Muscle of leg (tissue), 11 donors: ENCODE results near the gene MAGI2. TPM values are rescaled to one million over a fixed set of nuclear protein-coding genes. Genes with fewer than 3 reads are reported as not detected.

Source experiments
- DNase-seq: peaks from one replicate; pipeline ENCODE4 v3.0.0; 2013
- H3K27ac ChIP-seq: one replicate; pipeline ENCODE4 v1.5.1; 2013; ENCODE audit warnings: mild to moderate bottlenecking, low read length, control low read depth
- H3K27me3 ChIP-seq: one replicate; pipeline ENCODE4 v1.6.1; 2013; ENCODE audit warnings: low read length; ENCODE audit not compliant: control insufficient read depth, insufficient read depth
- H3K36me3 ChIP-seq: one replicate; pipeline ENCODE4 v1.6.1; 2013; ENCODE audit warnings: low read length; ENCODE audit not compliant: control insufficient read depth, insufficient read depth
- H3K4me1 ChIP-seq: one replicate; pipeline ENCODE4 v1.6.1; 2013; ENCODE audit warnings: low read length; ENCODE audit not compliant: control insufficient read depth, insufficient read depth
- H3K4me3 ChIP-seq: one replicate; pipeline ENCODE4 v1.5.1; 2013; ENCODE audit warnings: low read length, control low read depth
- H3K9me3 ChIP-seq: replicated peaks from 2 replicates; pipeline ENCODE4 v1.6.1; 2013; ENCODE audit warnings: low read depth, low read length; ENCODE audit not compliant: control insufficient read depth
- WGBS: methylation state at CpG from one replicate; pipeline ENCODE4 v1.1.5; 2013; ENCODE audit warnings: missing lambda C conversion rate; ENCODE audit not compliant: insufficient coverage; 5-methylcytosine and 5-hydroxymethylcytosine counted together
- polyA plus RNA-seq, 8 donors: library from polyadenylated mRNA; unstranded; fragments of 120-200 nt; gene quantifications; one replicate each; pipeline versions ENCODE4 v1.2.1 to v1.2.3, GENCODE V29; 2013; ENCODE audit warnings: inconsistent platforms in 1 of 8, low replicate concordance in 1 of 8; ENCODE audit not compliant: insufficient read length in 8 of 8, insufficient read depth in 1 of 8
- total RNA-seq: library from RNA; stranded (reverse); fragments of 120-200 nt; gene quantifications from one replicate; pipeline ENCODE4 v1.2.4, GENCODE V29; 2013

Gene MAGI2
- total and polyA plus RNA-seq, 9 donors: 3.5 to 6.3 (median 5.2) TPM

- peak; percentile 95 for DNase-seq
These were observed 1433.2 kb downstream of the MAGI2 start for GRCh38 chr7:78020136-78020873.

GRCh38 chr7:78019447-78020135 is 1433.9 kb downstream of the MAGI2 start:
- Histone ChIP-seq H3K27ac (peak overlapping the region; percentile 86), H3K9me3 (no peaks in the 10 kb centered on the region), H3K27me3 (peaks cover 5% of the 10 kb centered on the region), H3K4me3 (peak overlapping the region; percentile 51), H3K4me1 (peaks cover 12% of the 10 kb centered on the region), H3K36me3 (no peaks in the 10 kb centered on the region)
- WGBS: under 1% methylated on average over 73 of the region's 88 CpGs
- DNase-seq: peak; percentile 97

More at GRCh38 chr7:78020136-78020873, 1433.2 kb downstream of the MAGI2 start:
- Histone ChIP-seq H3K4me1 (peaks cover 12% of the 10 kb centered on the region), H3K36me3 (no peaks in the 10 kb centered on the region), H3K9me3 (no peaks in the 10 kb centered on the region), H3K27ac (peak overlapping the region; percentile 86), H3K27me3 (peaks cover 5% of the 10 kb centered on the region), H3K4me3 (peak overlapping the region; percentile 51)
- under 1% methylated on average over 17 of the region's 25 CpGs for WGBS

- peak overlapping the region; percentile 41 for H3K4me3 ChIP-seq
- no peaks in the 10 kb centered on the region for H3K9me3 ChIP-seq
- DNase-seq: peak; percentile 65
- peaks cover 5% of the 10 kb centered on the region for H3K27me3 ChIP-seq
- H3K4me1 ChIP-seq: peaks cover 12% of the 10 kb centered on the region
- H3K27ac ChIP-seq: peak overlapping the region; percentile 81
- no peaks in the 10 kb centered on the region for H3K36me3 ChIP-seq
- 3% methylated on average over 45 of the region's 51 CpGs for WGBS
These were observed 1434.6 kb downstream of the MAGI2 start for GRCh38 chr7:78018641-78019446.

GRCh38 chr7:78017591-78018100 is 1435.8 kb downstream of the MAGI2 start:
- no peak for DNase-seq
- H3K27ac ChIP-seq: no peak overlapping the region
- H3K9me3 ChIP-seq: no peaks in the 10 kb centered on the region
- H3K27me3 ChIP-seq: peaks cover 5% of the 10 kb centered on the region
- no peaks in the 10 kb centered on the region for H3K36me3 ChIP-seq
- peaks cover 12% of the 10 kb centered on the region for H3K4me1 ChIP-seq
- WGBS: no CpG with 5 or more reads among the region's 5 CpGs
- H3K4me3 ChIP-seq: no peak overlapping the region

GRCh38 chr7:78015574-78016260 is 1437.8 kb downstream of the MAGI2 start:
- peaks cover 8% of the 10 kb centered on the region for H3K4me1 ChIP-seq
- WGBS: 84% methylated on average over 4 of the region's 5 CpGs
- H3K27me3 ChIP-seq: peaks cover 5% of the 10 kb centered on the region
- H3K9me3 ChIP-seq: no peaks in the 10 kb centered on the region
- H3K4me3 ChIP-seq: no peak overlapping the region
- H3K27ac ChIP-seq: no peak overlapping the region
- DNase-seq: no peak
- no peaks in the 10 kb centered on the region for H3K36me3 ChIP-seq

GRCh38 chr7:78014401-78014800 is 1439.1 kb downstream of the MAGI2 start:
- no peaks in the 10 kb centered on the region for H3K36me3 ChIP-seq
- H3K27ac ChIP-seq: no peak overlapping the region
- H3K4me3 ChIP-seq: no peak overlapping the region
- no peak for DNase-seq
- WGBS: 67% methylated on average over 1 of the region's 3 CpGs
- peaks cover 5% of the 10 kb centered on the region for H3K27me3 ChIP-seq
- peaks cover 5% of the 10 kb centered on the region for H3K4me1 ChIP-seq
- no peaks in the 10 kb centered on the region for H3K9me3 ChIP-seq

GRCh38 chr7:78013386-78013785 is 1440.1 kb downstream of the MAGI2 start:
- Histone ChIP-seq H3K27me3 (no peaks in the 10 kb centered on the region), H3K4me3 (no peak overlapping the region)
- DNase-seq: peak; percentile 53

GRCh38 chr7:78011642-78012041 is 1441.8 kb downstream of the MAGI2 start:
- Histone ChIP-seq H3K27me3 (no peaks in the 10 kb centered on the region), H3K4me3 (no peak overlapping the region), H3K27ac (no peak overlapping the region), H3K36me3 (no peaks in the 10 kb centered on the region), H3K9me3 (no peaks in the 10 kb centered on the region), H3K4me1 (no peaks in the 10 kb centered on the region)
- 64% methylated on average over 2 of the region's 5 CpGs for WGBS
- DNase-seq: no peak

More at GRCh38 chr7:78013386-78013785, 1440.1 kb downstream of the MAGI2 start:
- Histone ChIP-seq H3K27ac (no peak overlapping the region), H3K36me3 (no peaks in the 10 kb centered on the region), H3K9me3 (no peaks in the 10 kb centered on the region), H3K4me1 (no peaks in the 10 kb centered on the region)
- WGBS: 24% methylated on average over 3 of the region's 3 CpGs

GRCh38 chr7:78007231-78007630 is 1446.2 kb downstream of the MAGI2 start:
- H3K27ac ChIP-seq: no peak overlapping the region
- no CpG with 5 or more reads among the region's 3 CpGs for WGBS
- DNase-seq: no peak
- no peaks in the 10 kb centered on the region for H3K4me1 ChIP-seq
- no peaks in the 10 kb centered on the region for H3K36me3 ChIP-seq
- H3K9me3 ChIP-seq: no peaks in the 10 kb centered on the region
- H3K27me3 ChIP-seq: no peaks in the 10 kb centered on the region
- H3K4me3 ChIP-seq: no peak overlapping the region
